ENCODE results near the gene PLA2G4E.

PLA2G4E gene

GRCh38 chr15:42053914-42054313, 33.1 kb upstream of the PLA2G4E start:
- DNase-seq (ENCODE audit: low read depth), result no peak
- no peak overlapping the region for H3K4me3 ChIP-seq (ENCODE audit: control insufficient read depth, low read depth, low read length)
- TF ChIP-seq CTCF (IDR thresholded peaks at IDR 0.05; ENCODE audit: control insufficient read depth, insufficient read depth, low read depth, low read length, missing control alignments), result no peak

- DNase-seq (ENCODE audit: low read depth), result no peak
- H3K4me3 ChIP-seq (ENCODE audit: control insufficient read depth, low read depth, low read length), result no peak overlapping the region
- no peak for TF ChIP-seq CTCF (IDR thresholded peaks at IDR 0.05; ENCODE audit: control insufficient read depth, insufficient read depth, low read depth, low read length, missing control alignments)
Measured at GRCh38 chr15:42053010-42053409, 32.2 kb upstream of the PLA2G4E start.

- TF ChIP-seq CTCF (IDR thresholded peaks at IDR 0.05; ENCODE audit: control insufficient read depth, insufficient read depth, low read depth, low read length, missing control alignments), result no peak
- no peak overlapping the region for H3K4me3 ChIP-seq (ENCODE audit: control insufficient read depth, low read depth, low read length)
- no peak for DNase-seq (ENCODE audit: low read depth)
Measured at GRCh38 chr15:42050484-42051255, 29.8 kb upstream of the PLA2G4E start.

- H3K4me3 ChIP-seq (ENCODE audit: control insufficient read depth, low read depth, low read length), result no peak overlapping the region
- no peak for DNase-seq (ENCODE audit: low read depth)
- no peak for TF ChIP-seq CTCF (IDR thresholded peaks at IDR 0.05; ENCODE audit: control insufficient read depth, insufficient read depth, low read depth, low read length, missing control alignments)
Measured at GRCh38 chr15:42048821-42049200, 28.0 kb upstream of the PLA2G4E start.

GRCh38 chr15:42048080-42048820, 27.4 kb upstream of the PLA2G4E start:
- no peak for DNase-seq (ENCODE audit: low read depth)
- no peak overlapping the region for H3K4me3 ChIP-seq (ENCODE audit: control insufficient read depth, low read depth, low read length)
- no peak for TF ChIP-seq CTCF (IDR thresholded peaks at IDR 0.05; ENCODE audit: control insufficient read depth, insufficient read depth, low read depth, low read length, missing control alignments)

GRCh38 chr15:42046597-42046996, 25.8 kb upstream of the PLA2G4E start:
- DNase-seq (ENCODE audit: low read depth), result no peak
- H3K4me3 ChIP-seq (ENCODE audit: control insufficient read depth, low read depth, low read length), result no peak overlapping the region
- TF ChIP-seq CTCF (IDR thresholded peaks at IDR 0.05; ENCODE audit: control insufficient read depth, insufficient read depth, low read depth, low read length, missing control alignments), result no peak

Data from AG09309 (cell line).